K562 (cell line): ENCODE measurements around the gene SLC6A6.

Experiments used
- CEBPG ChIP-seq, 3 experiments: fragments of 200-800 bp in 1 of 3; sonication (Bioruptor generic) in 1 of 3; sonication (generic) in 1 of 3; formaldehyde crosslinking in 1 of 3; IDR thresholded peaks in 2 of 3; conservative IDR thresholded peaks in 1 of 3; 2 replicates each; pipeline versions ENCODE4 v1.6.1 to v1.8.0; 2016 to 2022; ENCODE audit warnings: missing compliant biosample characterization in 2 of 3, missing genetic modification characterization in 2 of 3, mild to moderate bottlenecking in 1 of 3, missing genetic modification reagents in 1 of 3
- CTCF ChIP-seq, 3 experiments: IDR thresholded peaks in 2 of 3; conservative IDR thresholded peaks in 1 of 3; 2 replicates each; pipeline ENCODE4 v1.5.1; 2011 to 2012; ENCODE audit warnings: low read length in 3 of 3, mild to moderate bottlenecking in 3 of 3, control low read depth in 2 of 3, improper control_type of control experiment in 1 of 3, inconsistent platforms in 1 of 3, low read depth in 1 of 3, mixed read lengths in 1 of 3, moderate library complexity in 1 of 3; ENCODE audit not compliant: insufficient read depth in 2 of 3
- E2F1 ChIP-seq: sonication (generic); formaldehyde crosslinking; IDR thresholded peaks from 2 replicates; pipeline ENCODE4 v1.8.1; 2023; ENCODE audit warnings: mild to moderate bottlenecking, missing genetic modification reagents, moderate library complexity
- EGR1 ChIP-seq: fragments of 450-650 bp; conservative IDR thresholded peaks from 2 replicates; pipeline ENCODE4 v1.6.1; 2017; ENCODE audit warnings: mild to moderate bottlenecking
- MBD1 ChIP-seq: fragments of 250-450 bp; sonication (Bioruptor Pico); IDR thresholded peaks from 2 replicates; pipeline ENCODE4 v1.8.0; 2022; ENCODE audit warnings: inconsistent platforms
- MNT ChIP-seq, 2 experiments: fragments of 450-650 bp; conservative IDR thresholded peaks; 2 replicates each; pipeline ENCODE4 v1.6.1; 2017; ENCODE audit warnings: mild to moderate bottlenecking in 2 of 2, moderate library complexity in 2 of 2
- NR2F6 ChIP-seq: fragments of 450-650 bp; formaldehyde crosslinking; IDR thresholded peaks from 2 replicates; pipeline ENCODE4 v1.4.0; 2020; ENCODE audit warnings: mild to moderate bottlenecking
- RCOR1 ChIP-seq, 2 experiments: IDR thresholded peaks; 2 replicates each; pipeline ENCODE4 v1.6.1; 2012; ENCODE audit warnings: low read depth in 2 of 2, low read length in 2 of 2, borderline replicate concordance in 1 of 2, improper control_type of control experiment in 1 of 2
- ZBTB33 ChIP-seq: sonication (generic); formaldehyde crosslinking; IDR thresholded peaks from 2 replicates; pipeline ENCODE4 v1.8.1; 2023; ENCODE audit warnings: mild to moderate bottlenecking, missing genetic modification reagents
- ZBTB43 ChIP-seq: sonication (generic); formaldehyde crosslinking; IDR thresholded peaks from 2 replicates; pipeline ENCODE4 v1.8.0; 2023; ENCODE audit warnings: mild to moderate bottlenecking, missing genetic modification reagents
- ZNF217 ChIP-seq: sonication (generic); formaldehyde crosslinking; IDR thresholded peaks from 2 replicates; pipeline ENCODE4 v1.8.0; 2022; ENCODE audit warnings: mild to moderate bottlenecking, missing genetic modification reagents
- ZNF407 ChIP-seq: fragments of 450-650 bp; IDR thresholded peaks from 2 replicates; pipeline ENCODE4 v1.6.1; 2016; ENCODE audit warnings: low read depth

- TF ChIP-seq ZNF217 (CRISPR knock-in tag) (no peak), CEBPG (CRISPR knock-in tag; IDR thresholded peaks at IDR 0.05) (no peak), CEBPG (tag; conservative IDR thresholded peaks at IDR 0.05 in 1 of 2, IDR thresholded peaks at IDR 0.05 in 1 of 2) (no peak), EGR1 (no peak), NR2F6 (no peak), RCOR1 (IDR thresholded peaks at IDR 0.05; ENCODE audit: borderline replicate concordance in 1 of 2, low read depth in 2 of 2, low read length in 2 of 2) (no peak), CTCF (IDR thresholded peaks at IDR 0.05 in 2 of 3, conservative IDR thresholded peaks at IDR 0.05 in 1 of 3; ENCODE audit: insufficient read depth in 2 of 3, low read depth in 1 of 3, low read length in 3 of 3) (no peak), ZNF407 (no peak), MNT (conservative IDR thresholded peaks at IDR 0.05) (no peak), ZBTB33 (CRISPR knock-in tag) (no peak), E2F1 (CRISPR knock-in tag) (no peak), MBD1 (no peak), ZBTB43 (no peak)
Observed at GRCh38 chr3:14450506-14450905, 48.1 kb downstream of the SLC6A6 start.
